ENCODE measurements around the gene VGLL3.

- no peak for TF ChIP-seq POLR2AphosphoS5 (IDR thresholded peaks at IDR 0.05)
- TF ChIP-seq CTCF (IDR thresholded peaks at IDR 0.05) = no peak
- no peak for TF ChIP-seq POLR2A (IDR thresholded peaks at IDR 0.05; ENCODE audit: low read depth)
These were observed 48.7 kb downstream of the VGLL3 start for GRCh38 chr3:86942206-86942605.
